IPS-NIHi7 (cell line): ENCODE results near the gene CYP27B1.

Source experiments
- DNase-seq: peaks from one replicate; pipeline ENCODE4 v3.0.0; 2012; ENCODE audit warnings: mixed read lengths; ENCODE audit errors: extremely low spot score

CYP27B1 gene

DNA sequence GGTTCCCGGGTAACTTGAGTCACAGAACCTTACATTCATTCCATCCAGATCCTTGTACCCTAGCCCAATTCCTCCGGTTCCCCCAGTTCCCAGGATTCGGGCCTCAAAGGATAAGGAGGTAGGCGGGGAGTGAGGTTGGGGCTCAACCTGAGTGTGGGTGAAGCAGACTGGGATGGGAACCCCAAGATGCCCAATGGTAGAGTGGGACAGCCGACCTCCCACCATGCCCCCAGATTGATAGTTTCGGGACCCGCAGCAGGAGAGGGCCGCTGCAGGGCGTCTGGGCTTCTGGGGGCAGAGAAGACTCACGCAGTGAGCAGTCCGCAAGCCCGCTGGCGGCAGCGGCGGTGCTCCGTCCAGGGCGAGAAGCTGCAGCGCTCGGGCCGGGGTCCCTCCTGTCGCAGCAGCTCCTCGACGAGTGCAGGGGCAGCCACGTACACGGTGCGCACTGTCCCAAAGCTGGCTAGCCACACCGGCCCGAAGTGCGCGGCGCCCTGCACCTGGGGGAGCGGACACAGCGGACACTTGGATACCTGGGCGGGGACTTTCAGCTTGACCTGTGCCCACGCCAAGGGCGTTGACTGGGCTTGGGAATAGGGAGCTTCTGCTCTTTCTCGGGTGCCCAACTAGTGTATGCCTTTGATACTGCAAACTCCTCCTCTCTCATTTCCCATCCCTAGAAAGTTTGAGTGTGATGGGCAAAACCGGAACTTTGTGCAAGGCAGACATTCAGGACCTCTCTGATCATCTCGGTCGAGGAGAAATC is 997 bp downstream of the CYP27B1 start:
- DNase-seq = no peak

DNA sequence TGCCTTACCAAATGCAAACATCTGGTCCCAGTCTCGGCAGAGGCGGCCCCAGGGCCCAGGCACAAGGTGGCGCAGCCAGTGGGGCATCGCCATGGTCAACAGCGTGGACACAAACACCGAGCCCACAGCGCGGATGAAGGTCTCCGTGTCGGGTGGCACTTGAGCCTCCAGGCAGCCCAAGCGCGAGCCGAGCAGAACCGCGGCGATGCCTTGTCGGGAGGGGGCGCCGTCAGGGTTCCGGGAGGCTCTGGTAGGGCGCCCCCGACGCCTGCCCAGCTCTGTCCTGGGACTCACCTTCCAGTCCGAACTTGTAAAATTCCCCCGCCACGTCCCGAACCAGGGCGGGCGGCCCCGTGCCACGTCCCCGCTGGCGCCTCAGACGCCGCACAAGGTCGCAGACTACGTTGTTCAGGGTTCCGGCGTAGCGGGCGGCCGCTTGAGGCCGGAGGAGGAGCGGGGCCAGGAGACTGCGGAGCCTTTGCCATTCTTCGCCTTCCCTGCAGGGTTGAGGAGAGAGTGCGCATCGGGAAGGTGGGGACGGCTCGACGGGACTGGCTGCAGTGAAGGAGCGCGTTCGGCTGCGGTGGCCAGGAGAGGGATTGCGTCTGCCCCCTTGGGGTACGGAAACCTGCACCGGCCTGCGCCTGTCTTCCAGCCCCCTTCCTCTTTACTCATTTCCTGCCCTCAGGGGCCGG is 1.7 kb downstream of the CYP27B1 start:
- DNase-seq = peak; percentile 48

DNA sequence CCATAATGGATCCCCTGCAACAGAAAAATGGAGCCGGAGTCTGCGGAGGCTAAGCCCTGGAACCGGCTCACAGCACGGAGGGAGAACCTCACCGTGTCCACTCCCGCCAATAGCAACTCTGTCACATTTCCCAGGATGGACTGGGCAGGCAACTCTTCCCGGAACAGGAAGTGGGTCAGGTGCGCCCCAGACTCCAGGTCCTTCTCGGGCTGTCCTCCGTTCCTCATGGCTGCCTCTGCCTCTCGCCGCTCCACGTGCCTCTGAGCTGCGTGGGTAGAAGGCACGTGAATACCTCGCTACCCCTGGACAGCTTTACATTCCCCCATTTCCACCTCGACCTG is 2.2 kb downstream of the CYP27B1 start:
- no peak for DNase-seq

DNA sequence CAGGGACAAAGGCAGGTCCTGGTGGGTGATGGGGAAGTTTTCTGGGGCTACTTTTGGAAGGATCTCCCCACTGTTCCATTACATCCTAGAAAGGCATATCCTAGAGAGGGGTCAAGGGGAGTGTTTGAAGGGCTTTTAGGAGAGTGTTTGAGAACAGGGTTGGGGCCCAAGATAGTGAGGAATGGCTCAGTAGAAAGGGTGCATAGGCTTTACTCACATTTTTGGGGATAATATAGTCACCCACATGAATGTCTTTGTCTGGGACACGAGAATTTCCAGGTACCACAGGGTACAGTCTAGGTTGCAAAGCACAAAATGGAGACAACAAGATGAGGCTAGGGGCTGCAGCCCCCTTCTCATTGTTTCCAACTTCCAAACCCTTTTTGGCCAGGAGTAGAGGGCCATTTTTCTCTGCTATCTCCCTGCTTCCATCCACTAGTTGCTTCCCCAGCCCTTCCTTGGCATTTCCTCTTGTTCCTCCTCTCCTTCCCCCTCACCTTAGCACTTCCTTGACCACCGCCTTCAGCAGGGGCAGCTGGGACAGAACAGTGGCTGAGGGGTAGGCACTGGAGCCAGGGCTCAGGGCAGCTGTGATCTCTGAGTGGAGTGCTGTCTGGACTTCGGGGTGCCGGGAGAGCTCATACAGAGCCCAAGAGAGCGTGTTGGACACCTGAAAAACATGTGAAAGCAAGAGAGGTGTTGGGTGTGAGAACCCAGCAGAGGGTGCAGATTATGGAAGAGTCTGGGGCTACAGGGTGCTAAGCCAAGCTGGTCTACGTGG is 2.8 kb downstream of the CYP27B1 start:
- DNase-seq = no peak

DNA sequence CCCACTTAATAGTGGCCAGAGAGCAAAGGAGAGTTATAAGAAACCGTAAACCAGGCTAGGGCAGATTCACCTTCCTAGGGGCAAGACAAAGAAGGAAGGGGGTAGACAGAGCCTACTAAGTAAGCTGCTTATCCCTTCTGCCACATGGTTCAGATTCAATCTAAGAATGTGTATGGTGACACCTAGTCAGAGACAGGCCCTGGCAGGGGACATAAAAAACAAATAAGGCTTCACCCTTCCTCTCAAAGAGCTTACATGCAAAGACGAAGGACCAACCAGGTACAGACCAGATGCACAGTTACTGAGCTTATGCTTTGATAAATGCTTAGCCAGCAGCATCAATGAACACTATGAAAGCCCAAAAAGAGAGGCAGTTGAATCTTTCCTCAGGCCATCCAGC is 4.4 kb downstream of the CYP27B1 start:
- no peak for DNase-seq

DNA sequence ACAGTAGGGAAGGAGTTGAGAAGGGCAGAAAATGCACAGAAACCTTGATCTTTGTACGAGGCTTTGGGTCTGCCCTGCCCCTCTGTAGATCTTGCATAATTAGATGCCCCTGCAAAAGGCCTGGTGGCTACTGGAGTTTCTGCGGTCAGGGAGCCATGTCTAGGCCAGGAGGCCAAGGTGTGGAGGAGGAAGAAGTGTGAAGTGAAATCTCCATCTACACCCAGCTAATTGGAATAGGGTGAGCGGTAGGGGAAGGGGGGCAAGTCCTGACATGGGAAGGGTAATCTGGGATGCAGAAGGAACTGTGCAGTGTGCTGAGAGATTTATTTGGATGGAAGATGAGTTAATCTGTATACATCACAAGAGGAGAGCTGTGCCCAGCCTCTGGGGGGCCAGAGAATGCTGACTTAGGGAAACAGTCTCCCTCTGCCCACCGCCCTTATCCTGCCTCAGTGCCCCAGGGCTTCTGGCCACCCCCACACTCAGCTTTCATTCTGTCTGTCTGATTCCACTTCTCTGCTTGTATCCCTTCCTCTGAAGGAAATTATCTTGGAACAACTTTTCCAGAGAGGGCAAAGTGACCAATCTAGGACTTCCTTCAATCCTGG is 5.4 kb downstream of the CYP27B1 start:
- no peak for DNase-seq

DNA sequence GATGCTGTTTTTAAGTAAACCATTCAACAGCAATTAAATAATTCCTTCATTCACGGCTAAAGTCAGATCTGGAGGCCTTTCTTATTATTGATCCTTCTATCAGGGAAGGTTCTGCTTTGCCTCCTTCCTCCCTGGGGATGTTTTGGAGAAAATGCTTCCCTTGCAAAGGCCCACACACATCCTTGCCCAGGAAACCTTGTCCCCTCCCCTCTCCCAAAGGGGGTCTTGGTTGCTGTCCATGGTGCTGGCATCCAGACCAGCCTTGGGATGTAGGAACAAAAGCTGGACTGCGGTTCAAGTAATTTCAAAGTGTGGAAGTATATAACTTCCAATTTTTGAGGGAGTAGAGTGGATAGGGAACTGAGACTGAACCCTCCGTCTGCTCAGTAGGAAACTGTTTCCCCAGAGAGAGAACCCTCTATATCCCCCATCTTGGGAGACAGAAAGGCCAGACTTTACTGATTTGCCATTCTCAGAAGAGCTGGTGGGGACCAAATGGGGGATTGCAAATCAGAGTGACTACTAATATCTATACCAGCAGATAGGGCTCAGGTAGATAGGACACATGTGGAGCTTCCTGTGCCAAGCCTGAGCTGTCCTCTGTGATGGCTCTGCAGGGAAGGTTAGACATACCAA is 6.4 kb downstream of the CYP27B1 start:
- DNase-seq = peak; percentile 66

DNA sequence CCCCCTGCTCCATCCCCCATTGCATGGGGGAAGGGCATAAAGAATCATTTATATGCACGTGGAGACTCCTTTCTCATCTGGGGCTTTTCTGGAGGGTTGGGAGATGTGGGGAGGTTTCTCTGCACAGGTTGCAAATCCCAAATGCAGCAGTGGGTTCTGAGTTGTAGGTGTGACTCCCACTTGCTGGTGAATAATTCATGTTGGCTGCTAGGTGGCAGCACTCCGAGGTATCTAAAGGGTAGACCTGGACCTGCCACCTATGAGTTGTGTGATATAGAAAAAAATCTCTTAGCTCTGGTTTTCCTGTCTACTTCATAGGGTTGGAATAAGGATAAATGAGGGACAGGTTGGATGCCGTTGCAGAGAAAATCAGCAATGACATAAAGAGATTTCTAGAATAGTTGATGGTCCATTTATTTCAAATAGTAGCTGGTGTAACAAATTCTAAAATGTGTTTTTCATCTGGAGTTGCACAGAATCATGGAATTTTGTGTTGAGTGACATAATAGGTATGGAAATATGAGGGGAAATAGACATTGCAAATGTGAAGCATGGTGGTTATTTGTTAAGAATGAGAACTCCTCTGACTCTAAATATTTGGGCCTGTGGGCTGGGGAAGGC is 7.4 kb downstream of the CYP27B1 start:
- DNase-seq = peak; percentile 34

DNA sequence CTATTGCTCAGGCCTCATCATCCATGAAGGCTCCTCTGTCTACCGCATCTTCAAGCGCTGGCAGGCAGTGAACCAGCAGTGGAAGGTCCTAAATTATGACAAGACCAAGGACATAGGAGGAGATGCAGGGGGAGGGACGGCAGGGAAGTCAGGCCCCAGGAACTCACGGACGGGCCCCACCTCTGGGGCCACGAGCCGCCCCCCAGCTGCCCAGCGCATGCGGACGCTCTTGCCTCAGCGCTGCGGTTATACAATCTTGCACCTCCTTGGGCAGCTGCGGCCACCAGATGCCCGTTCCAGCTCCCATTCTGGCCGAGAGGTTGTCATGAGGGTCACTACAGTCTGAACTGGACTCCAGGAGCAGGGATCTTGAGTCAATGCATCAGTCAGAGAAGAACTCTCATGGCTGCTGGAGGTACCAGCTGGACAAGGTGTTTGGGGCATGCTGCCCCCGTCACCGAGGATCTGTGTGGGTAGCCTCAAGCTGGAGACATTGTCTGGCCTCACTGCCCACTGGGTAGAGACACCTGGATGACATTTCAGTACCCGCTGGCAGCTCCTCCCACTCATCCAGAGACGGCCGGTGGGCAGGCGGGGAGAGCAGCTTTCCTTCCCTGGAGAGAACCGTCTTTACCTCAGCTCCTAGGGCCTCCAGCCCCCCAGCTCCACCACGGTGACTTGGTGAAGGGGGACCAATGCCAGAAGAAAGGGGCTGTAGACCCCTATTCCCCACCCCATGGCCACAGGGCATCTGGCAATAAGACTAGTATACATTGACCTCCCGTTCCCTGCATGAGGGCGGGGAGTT is 8.1 kb downstream of the CYP27B1 start:
- no peak for DNase-seq

DNA sequence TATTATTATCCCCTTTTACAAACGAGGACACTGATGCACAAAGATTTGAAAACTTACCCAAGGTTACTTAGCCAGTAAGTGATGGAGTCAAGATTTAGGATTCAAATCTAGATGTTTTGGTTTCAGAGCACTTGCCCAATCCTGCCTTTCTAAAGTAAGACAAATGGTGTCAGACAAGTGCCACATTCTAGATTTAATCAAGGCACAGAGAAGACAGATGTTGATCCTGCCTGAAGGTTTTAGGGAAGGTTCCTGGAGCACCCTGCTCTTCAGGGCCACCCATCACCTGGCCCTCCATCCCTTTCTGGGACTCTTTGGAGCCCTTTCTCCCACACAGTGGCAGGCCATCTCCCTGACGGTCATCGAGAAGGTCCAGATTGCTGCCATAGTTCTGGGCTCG is 9.1 kb downstream of the CYP27B1 start:
- no peak for DNase-seq

DNA sequence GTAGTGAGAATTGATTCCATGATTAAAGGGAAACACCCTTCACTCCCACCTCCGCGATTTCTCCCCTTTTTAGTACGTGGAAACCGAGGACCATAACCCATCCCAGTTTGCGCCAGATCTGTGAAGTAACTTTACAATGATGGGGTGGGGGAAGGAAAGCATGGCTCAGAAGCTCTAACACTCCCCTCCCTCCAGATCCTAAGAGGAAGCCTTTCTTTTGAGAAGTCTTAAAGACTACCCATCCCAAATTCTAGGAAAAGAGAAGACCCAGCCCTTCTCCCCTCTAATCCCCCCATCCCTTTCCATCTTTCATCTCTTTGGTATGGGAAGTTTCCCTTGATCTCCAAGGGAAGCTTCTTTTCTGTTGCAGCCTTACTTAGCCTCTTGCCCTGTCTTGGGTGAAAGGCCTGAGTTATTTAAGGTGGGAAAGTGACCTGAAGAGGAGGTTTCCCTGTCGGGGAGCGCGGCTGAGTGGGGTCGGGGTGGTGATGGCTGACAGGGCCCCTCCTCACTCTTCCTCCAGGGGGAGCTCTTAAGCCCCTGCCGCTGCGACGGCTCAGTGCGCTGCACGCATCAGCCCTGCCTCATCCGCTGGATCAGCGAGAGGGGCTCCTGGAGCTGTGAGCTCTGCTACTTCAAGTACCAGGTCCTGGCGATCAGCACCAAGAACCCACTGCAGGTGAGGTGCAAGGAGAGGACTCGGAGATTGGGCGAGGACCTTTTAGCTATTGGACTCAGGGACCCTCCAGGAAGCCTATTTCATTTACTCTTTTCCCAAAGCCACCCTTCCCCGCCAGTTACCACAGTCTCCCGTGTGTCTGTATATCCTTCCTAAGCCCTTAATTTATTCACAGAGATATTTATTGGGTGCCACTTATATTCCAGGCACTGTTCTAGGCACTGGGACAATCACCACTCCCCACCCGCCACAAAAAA is 10.2 kb downstream of the CYP27B1 start:
- peak; percentile 86 for DNase-seq

DNA sequence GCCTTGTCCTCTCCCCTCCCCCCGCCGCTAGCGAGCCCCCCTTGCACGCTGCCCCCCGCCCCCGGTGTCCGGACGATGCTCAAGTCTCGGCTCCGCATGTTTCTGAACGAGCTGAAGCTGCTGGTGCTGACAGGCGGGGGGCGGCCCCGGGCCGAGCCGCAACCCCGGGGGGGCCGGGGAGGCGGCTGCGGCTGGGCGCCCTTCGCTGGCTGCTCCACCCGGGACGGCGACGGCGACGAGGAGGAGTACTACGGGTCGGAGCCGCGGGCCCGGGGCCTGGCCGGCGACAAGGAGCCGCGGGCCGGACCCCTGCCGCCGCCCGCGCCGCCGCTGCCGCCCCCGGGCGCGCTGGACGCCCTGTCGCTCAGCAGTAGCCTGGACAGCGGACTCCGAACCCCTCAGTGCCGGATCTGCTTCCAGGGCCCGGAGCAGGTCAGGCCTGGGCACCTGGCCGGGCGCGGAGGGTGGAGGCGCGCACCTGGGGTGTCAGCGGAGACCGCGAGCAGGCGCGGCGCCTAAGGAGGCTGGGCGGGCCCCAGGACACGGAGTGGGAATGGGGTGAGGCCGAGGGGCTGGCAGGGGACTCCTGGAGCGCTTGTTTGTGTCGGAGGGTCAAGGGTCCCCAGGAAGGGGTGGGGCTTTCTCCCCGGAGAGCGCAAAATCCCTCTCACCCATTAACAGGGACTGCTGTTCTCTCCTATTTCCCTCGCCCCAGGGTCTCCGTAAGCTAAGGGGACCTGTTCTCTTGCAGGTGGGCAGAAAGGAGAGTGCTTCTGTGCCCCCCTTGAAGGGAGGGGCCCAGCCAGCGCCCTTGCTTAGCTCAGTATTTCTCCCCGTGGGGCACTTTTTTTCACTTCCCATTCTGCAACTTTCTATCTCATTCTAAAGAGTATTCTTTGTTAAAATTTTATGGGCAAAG is 11.2 kb downstream of the CYP27B1 start:
- DNase-seq = no peak

DNA sequence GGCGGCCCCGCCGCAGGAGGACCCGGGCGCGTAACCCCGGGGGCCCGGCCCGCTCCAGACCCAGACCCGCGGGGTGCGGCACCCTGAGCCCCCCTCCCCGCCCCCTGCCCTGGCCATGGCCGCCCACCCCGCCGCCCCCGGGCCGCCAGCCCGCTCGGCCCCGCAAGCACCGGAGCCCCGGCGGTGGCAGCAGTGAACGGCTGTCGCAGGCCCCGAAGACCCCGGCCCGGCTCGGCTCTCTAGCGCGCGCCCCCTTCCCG is 11.8 kb downstream of the CYP27B1 start:
- DNase-seq = no peak

DNA sequence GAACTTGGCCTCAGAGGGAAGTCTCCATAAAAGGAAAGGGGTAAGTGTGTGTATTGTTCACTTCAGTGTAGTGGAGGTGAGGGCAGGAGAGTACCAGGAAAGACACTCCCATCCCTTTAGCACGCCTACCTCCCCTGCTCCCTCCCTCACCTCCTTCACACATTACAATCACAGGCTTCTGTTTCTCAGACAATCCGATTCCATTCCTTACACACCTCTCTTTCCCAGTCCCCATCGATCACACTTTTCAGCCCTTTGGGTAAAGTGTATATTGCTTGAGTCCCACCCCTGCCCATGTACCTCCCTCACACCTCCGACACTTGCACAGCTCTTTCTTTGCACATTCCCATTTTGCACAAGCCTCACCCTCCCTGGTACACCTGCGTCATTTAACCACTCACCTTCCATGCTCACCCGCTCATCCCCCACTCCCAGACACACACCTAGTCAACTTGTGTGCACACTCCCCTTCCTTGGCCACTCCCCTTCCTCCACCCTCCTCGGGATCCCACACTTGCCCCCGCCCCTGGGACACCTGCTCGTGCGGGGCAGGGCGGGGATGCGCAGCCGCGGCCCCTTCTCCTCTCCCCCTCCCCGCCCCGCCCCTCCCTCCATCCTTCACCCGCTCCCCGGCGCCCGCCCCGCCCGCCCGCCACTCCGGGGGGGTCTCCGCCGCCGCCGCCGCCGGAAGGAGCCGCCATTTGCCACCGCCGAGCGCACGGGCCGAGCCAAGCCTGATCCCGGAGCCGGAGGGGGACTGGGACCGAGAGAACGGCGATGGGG is 12.3 kb downstream of the CYP27B1 start, which contains the start of gene MARCHF9:
MARCHF9 (plus strand) TSS at position 693 of the 783 bp plus-strand sequence. CDS start 426 bp downstream, outside the sequence.
- peak; percentile 64 for DNase-seq

DNA sequence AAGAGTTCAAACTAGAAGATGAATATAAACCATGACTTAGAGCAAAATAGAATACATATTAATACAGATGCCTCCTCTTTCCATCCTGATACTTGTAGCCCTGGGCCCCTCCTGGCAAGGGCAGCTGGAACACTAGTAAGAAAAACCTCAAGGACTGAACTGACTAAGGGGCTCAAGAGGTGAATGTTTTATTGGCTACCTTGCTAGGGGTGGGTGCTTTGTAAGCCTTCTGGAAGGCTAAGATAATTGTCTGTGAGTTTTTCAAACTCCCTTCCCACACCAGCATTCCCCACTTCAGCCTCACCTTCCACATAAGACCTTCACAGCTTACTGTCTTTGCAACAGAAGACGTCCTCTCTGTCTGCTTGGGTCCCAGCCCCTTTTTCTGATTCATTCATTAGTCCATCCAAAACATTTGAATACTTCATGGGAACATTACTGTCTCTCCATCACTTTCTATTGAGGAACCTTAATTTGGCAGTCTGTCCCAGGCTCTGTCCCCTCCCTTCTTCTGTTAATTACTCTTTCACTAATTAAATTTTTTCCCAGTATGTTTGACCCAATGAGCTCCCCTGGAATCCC is 13.0 kb downstream of the CYP27B1 start:
- DNase-seq = no peak

DNA sequence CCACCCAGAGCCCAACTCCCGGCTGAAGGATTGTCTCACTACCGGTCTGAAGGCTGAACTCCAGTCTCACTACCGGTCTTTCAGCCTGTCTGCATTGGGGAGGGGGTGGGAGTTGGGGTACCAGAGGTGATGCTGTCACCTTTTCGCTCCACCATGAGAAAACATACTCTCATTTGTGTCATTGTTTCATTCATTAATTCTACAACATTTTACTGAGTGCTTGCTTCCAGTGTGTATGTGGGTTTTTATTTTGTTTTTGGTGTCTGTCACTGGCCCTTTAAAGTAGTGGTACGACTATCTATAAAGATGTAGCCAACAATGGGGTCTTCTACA is 14.2 kb downstream of the CYP27B1 start:
- DNase-seq = no peak
